ENCODE results near the gene TADA2B. TPM values are rescaled to one million over a fixed set of nuclear protein-coding genes. Genes with fewer than 3 reads are reported as not detected.

Gene TADA2B
- total and polyA plus RNA-seq, 2 of the 4 experiments (the other 2 are of a cell fraction): 6.1 to 8.6 TPM

- H4K8ac ChIP-seq (ENCODE audit: low read depth in 2 of 2, low read length in 2 of 2): no peak overlapping the region
- POLR2A ChIA-PET (ENCODE audit: unreplicated experiment): interaction anchor here (0.8 kb wide), 1 partner anchor 10 kb away, joined by 4 read pairs; the partner anchor contains the start of gene TADA2B
- in situ Hi-C loops (cut with MboI; ENCODE audit: low sequenced_read_pairs): no loop called here
Observed at GRCh38 chr4:7052923-7053715, 9.9 kb downstream of the TADA2B start.

More at GRCh38 chr4:7052923-7053715, 9.9 kb downstream of the TADA2B start:
- DNase-seq (no peak), ATAC-seq (ENCODE audit: low read depth) (no peak)
- H2BK120ac ChIP-seq (ENCODE audit: low read depth, low read length): no peak overlapping the region
- no peak overlapping the region for H3K4me2 ChIP-seq (ENCODE audit: low read depth, low read length)
- CTCF ChIA-PET: no interaction called here
- TF ChIP-seq USF2 (IDR thresholded peaks at IDR 0.05; ENCODE audit: low read depth, low read length) (no peak), MXI1 (IDR thresholded peaks at IDR 0.05; ENCODE audit: borderline replicate concordance, low read depth, low read length) (no peak), ELK1 (IDR thresholded peaks at IDR 0.05; ENCODE audit: borderline replicate concordance, low read depth, low read length) (no peak), NFE2L2 (IDR thresholded peaks at IDR 0.05; ENCODE audit: low read depth, low read length) (no peak), BHLHE40 (IDR thresholded peaks at IDR 0.05; ENCODE audit: low read depth, low read length) (no peak), RCOR1 (IDR thresholded peaks at IDR 0.05; ENCODE audit: insufficient replicate concordance, low read length) (no peak), RAD21 (IDR thresholded peaks at IDR 0.05; ENCODE audit: low read length) (no peak), MAFK (IDR thresholded peaks at IDR 0.05; ENCODE audit: low read depth, low read length) (no peak)
- TF ChIP-seq, protein P1, sequence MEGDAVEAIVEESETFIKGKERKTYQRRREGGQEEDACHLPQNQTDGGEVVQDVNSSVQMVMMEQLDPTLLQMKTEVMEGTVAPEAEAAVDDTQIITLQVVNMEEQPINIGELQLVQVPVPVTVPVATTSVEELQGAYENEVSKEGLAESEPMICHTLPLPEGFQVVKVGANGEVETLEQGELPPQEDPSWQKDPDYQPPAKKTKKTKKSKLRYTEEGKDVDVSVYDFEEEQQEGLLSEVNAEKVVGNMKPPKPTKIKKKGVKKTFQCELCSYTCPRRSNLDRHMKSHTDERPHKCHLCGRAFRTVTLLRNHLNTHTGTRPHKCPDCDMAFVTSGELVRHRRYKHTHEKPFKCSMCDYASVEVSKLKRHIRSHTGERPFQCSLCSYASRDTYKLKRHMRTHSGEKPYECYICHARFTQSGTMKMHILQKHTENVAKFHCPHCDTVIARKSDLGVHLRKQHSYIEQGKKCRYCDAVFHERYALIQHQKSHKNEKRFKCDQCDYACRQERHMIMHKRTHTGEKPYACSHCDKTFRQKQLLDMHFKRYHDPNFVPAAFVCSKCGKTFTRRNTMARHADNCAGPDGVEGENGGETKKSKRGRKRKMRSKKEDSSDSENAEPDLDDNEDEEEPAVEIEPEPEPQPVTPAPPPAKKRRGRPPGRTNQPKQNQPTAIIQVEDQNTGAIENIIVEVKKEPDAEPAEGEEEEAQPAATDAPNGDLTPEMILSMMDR (conservative IDR thresholded peaks at IDR 0.05; ENCODE audit: low read depth, low read length): no peak
- no peak overlapping the region for H3K23ac ChIP-seq (ENCODE audit: low read depth, low read length)
- peaks cover 32% of the 10 kb centered on the region for H3K36me3 ChIP-seq (ENCODE audit: control insufficient read depth, insufficient read depth, low read length)
- H4K20me1 ChIP-seq (ENCODE audit: insufficient read depth, low read length): peaks cover 54% of the 10 kb centered on the region
- H3K4me3 ChIP-seq (ENCODE audit: insufficient read depth, low read depth, low read length): no peak overlapping the region
- peaks cover 9% of the 10 kb centered on the region for H3K9me1 ChIP-seq (ENCODE audit: insufficient read depth, low read length)
- no TSS peak for BruUV-seq (replicated peaks)
- H3K27ac ChIP-seq (ENCODE audit: insufficient read depth, low read length): no peak overlapping the region
- no peak overlapping the region for H3K56ac ChIP-seq (ENCODE audit: extremely low read depth, insufficient read depth, low read length)
- H4K91ac ChIP-seq (ENCODE audit: insufficient read depth, low read depth, low read length): no peak overlapping the region
- peaks cover 21 to 78% of the 10 kb centered on the region in 2 experiments; a peak in 3 of 4 replicates for H3K79me1 ChIP-seq (ENCODE audit: low read depth in 1 of 2, low read length in 2 of 2)
- no peak overlapping the region for H3K4ac ChIP-seq (ENCODE audit: low read depth, low read length)
- H3K9me3 ChIP-seq (ENCODE audit: control insufficient read depth, insufficient read depth, low read length): no peaks in the 10 kb centered on the region
- H3K4me1 ChIP-seq (ENCODE audit: control insufficient read depth, insufficient read depth, low read length): no peaks in the 10 kb centered on the region
- H2BK15ac ChIP-seq (ENCODE audit: low read depth, low read length): no peak overlapping the region
- H4K5ac ChIP-seq (ENCODE audit: low read depth, low read length): no peak overlapping the region
- no peak overlapping the region for H3K18ac ChIP-seq (ENCODE audit: low read depth, low read length)
- H3K9ac ChIP-seq (ENCODE audit: low read depth, low read length): no peak overlapping the region
- no peak overlapping the region for H2AK5ac ChIP-seq (ENCODE audit: low read depth, low read length)
- intact Hi-C loops (cut with micrococcal nuclease) (no loop called here), dilution Hi-C loops (cut with HindIII; ENCODE audit: low sequenced_read_pairs, unreplicated experiment) (no loop called here)
- no peaks in the 10 kb centered on the region for H3K27me3 ChIP-seq (ENCODE audit: control insufficient read depth, insufficient read depth, low read length)
- H2BK5ac ChIP-seq (ENCODE audit: low read depth, low read length, poor library complexity, severe bottlenecking): no peak overlapping the region
- H2AK9ac ChIP-seq (replicated peaks; ENCODE audit: low read depth, low read length, poor library complexity): peak overlapping the region; percentile 32
- no peak overlapping the region for H3K14ac ChIP-seq (replicated peaks; ENCODE audit: low read depth, low read length)
- WGBS, 2 experiments (ENCODE audit: extremely low coverage in 2 of 2, insufficient read length in 1 of 2): 96% methylated on average over 7 of the region's 20 CpGs; no CpG with 5 or more reads in 1 of the 2 experiments
- no peak overlapping the region for H2AFZ ChIP-seq (replicated peaks; ENCODE audit: low read length, poor library complexity)
- H2BK20ac ChIP-seq (ENCODE audit: low read depth, low read length): no peak overlapping the region

Data from IMR-90 (cell line).